ENCODE measurements around the gene RPL15.

- TF ChIP-seq, protein P1, sequence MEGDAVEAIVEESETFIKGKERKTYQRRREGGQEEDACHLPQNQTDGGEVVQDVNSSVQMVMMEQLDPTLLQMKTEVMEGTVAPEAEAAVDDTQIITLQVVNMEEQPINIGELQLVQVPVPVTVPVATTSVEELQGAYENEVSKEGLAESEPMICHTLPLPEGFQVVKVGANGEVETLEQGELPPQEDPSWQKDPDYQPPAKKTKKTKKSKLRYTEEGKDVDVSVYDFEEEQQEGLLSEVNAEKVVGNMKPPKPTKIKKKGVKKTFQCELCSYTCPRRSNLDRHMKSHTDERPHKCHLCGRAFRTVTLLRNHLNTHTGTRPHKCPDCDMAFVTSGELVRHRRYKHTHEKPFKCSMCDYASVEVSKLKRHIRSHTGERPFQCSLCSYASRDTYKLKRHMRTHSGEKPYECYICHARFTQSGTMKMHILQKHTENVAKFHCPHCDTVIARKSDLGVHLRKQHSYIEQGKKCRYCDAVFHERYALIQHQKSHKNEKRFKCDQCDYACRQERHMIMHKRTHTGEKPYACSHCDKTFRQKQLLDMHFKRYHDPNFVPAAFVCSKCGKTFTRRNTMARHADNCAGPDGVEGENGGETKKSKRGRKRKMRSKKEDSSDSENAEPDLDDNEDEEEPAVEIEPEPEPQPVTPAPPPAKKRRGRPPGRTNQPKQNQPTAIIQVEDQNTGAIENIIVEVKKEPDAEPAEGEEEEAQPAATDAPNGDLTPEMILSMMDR (IDR thresholded peaks at IDR 0.05 in 4 of 5, conservative IDR thresholded peaks at IDR 0.05 in 1 of 5): no peak
- TF ChIP-seq POLR2A (IDR thresholded peaks at IDR 0.05): no peak
Observed at GRCh38 chr3:23880703-23881339, 36.1 kb upstream of the RPL15 start.
